Measurements from ENCODE around the gene MYOM1.

The MYOM1 gene

GRCh38 chr18:3190610-3191009 is 29.2 kb downstream of the MYOM1 start:
- no peak for TF ChIP-seq CTCF (conservative IDR thresholded peaks at IDR 0.05; ENCODE audit: low read depth, low read length)
- H3K4me3 ChIP-seq (ENCODE audit: low read depth, low read length) = no peak overlapping the region
- no peak for DNase-seq (ENCODE audit: low read depth)

GRCh38 chr18:3189884-3190283 is 29.9 kb downstream of the MYOM1 start:
- DNase-seq (ENCODE audit: low read depth) = no peak
- no peak overlapping the region for H3K4me3 ChIP-seq (ENCODE audit: low read depth, low read length)
- no peak for TF ChIP-seq CTCF (conservative IDR thresholded peaks at IDR 0.05; ENCODE audit: low read depth, low read length)

GRCh38 chr18:3186678-3187658 is 32.8 kb downstream of the MYOM1 start:
- peak; percentile 48 for DNase-seq (ENCODE audit: low read depth)
- peak; percentile 17 for TF ChIP-seq CTCF (conservative IDR thresholded peaks at IDR 0.05; ENCODE audit: low read depth, low read length)
- no peak overlapping the region for H3K4me3 ChIP-seq (ENCODE audit: low read depth, low read length)

- TF ChIP-seq CTCF (conservative IDR thresholded peaks at IDR 0.05; ENCODE audit: low read depth, low read length) = no peak
- H3K4me3 ChIP-seq (ENCODE audit: low read depth, low read length) = no peak overlapping the region
- DNase-seq (ENCODE audit: low read depth) = no peak
Measured at GRCh38 chr18:3184275-3184963, 35.3 kb downstream of the MYOM1 start.

- no peak for DNase-seq (ENCODE audit: low read depth)
- H3K4me3 ChIP-seq (ENCODE audit: low read depth, low read length) = no peak overlapping the region
- no peak for TF ChIP-seq CTCF (conservative IDR thresholded peaks at IDR 0.05; ENCODE audit: low read depth, low read length)
Measured at GRCh38 chr18:3183103-3183717, 36.6 kb downstream of the MYOM1 start.

- DNase-seq (ENCODE audit: low read depth) = peak; percentile 43
- no peak for TF ChIP-seq CTCF (conservative IDR thresholded peaks at IDR 0.05; ENCODE audit: low read depth, low read length)
- no peak overlapping the region for H3K4me3 ChIP-seq (ENCODE audit: low read depth, low read length)
Measured at GRCh38 chr18:3180325-3180724, 39.4 kb downstream of the MYOM1 start.

All from choroid plexus epithelial cell (primary cell).